HL-60 (cell line): Measurements from ENCODE around the gene CENPA.

Experiments used
- GABPA ChIP-seq: IDR thresholded peaks from 2 replicates; pipeline ENCODE4 v1.6.1; 2012; ENCODE audit warnings: low read depth
- POLR2AphosphoS5 ChIP-seq: IDR thresholded peaks from 2 replicates; pipeline ENCODE4 v1.6.1; 2012; ENCODE audit warnings: low read depth
- SPI1 ChIP-seq: IDR thresholded peaks from 2 replicates; pipeline ENCODE4 v1.6.1; 2012; ENCODE audit warnings: low read depth, mild to moderate bottlenecking, borderline replicate concordance
- TF ChIP-seq, protein P1 (sequence below): IDR thresholded peaks from one replicate; pipeline ENCODE4 v1.5.1; 2011; ENCODE audit warnings: low read length, control low read depth, inconsistent platforms; ENCODE audit not compliant: insufficient read depth
- TF ChIP-seq, protein P2 (sequence below): IDR thresholded peaks from 2 replicates; pipeline ENCODE4 v1.6.1; 2012; ENCODE audit warnings: low read depth; ENCODE audit not compliant: insufficient replicate concordance

DNA sequence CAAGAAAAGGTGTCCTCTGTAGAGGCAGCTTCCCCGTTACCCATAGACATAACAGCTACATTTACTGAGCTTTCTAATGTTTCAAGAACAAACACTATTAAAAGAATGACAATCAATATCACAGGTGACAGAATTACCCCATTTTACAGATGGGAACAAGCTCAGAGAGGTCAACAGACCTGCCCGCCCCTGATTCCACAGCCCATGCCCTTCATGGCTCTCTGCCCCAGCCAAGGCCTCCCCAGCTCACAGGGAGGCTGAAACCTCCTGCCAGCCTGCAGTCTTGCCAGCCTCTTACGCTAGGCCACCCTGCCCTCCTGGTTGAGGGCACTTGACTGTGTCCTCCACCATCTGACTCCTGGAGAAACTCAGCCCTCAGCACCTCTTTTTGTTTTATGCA lies 40.9 kb upstream of the CENPA start:
- TF ChIP-seq POLR2AphosphoS5, result no peak
- TF ChIP-seq, protein P1, sequence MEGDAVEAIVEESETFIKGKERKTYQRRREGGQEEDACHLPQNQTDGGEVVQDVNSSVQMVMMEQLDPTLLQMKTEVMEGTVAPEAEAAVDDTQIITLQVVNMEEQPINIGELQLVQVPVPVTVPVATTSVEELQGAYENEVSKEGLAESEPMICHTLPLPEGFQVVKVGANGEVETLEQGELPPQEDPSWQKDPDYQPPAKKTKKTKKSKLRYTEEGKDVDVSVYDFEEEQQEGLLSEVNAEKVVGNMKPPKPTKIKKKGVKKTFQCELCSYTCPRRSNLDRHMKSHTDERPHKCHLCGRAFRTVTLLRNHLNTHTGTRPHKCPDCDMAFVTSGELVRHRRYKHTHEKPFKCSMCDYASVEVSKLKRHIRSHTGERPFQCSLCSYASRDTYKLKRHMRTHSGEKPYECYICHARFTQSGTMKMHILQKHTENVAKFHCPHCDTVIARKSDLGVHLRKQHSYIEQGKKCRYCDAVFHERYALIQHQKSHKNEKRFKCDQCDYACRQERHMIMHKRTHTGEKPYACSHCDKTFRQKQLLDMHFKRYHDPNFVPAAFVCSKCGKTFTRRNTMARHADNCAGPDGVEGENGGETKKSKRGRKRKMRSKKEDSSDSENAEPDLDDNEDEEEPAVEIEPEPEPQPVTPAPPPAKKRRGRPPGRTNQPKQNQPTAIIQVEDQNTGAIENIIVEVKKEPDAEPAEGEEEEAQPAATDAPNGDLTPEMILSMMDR, result no peak
- TF ChIP-seq GABPA, result no peak
- TF ChIP-seq, protein P2, sequence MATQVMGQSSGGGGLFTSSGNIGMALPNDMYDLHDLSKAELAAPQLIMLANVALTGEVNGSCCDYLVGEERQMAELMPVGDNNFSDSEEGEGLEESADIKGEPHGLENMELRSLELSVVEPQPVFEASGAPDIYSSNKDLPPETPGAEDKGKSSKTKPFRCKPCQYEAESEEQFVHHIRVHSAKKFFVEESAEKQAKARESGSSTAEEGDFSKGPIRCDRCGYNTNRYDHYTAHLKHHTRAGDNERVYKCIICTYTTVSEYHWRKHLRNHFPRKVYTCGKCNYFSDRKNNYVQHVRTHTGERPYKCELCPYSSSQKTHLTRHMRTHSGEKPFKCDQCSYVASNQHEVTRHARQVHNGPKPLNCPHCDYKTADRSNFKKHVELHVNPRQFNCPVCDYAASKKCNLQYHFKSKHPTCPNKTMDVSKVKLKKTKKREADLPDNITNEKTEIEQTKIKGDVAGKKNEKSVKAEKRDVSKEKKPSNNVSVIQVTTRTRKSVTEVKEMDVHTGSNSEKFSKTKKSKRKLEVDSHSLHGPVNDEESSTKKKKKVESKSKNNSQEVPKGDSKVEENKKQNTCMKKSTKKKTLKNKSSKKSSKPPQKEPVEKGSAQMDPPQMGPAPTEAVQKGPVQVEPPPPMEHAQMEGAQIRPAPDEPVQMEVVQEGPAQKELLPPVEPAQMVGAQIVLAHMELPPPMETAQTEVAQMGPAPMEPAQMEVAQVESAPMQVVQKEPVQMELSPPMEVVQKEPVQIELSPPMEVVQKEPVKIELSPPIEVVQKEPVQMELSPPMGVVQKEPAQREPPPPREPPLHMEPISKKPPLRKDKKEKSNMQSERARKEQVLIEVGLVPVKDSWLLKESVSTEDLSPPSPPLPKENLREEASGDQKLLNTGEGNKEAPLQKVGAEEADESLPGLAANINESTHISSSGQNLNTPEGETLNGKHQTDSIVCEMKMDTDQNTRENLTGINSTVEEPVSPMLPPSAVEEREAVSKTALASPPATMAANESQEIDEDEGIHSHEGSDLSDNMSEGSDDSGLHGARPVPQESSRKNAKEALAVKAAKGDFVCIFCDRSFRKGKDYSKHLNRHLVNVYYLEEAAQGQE, result no peak
- no peak for TF ChIP-seq SPI1
